GM21515 (cell line): ENCODE data around the gene ZMAT2.
A peak's percentile ranks its signal among the peaks of the same experiment; 100 is the strongest.
"Not testable (repeated sequence)": the region's sequence is repeated elsewhere in the genome, so short reads cannot be mapped to it uniquely, and the experiment has no call there.

Experiments used
- ATAC-seq: cut with Tn5 transposase; IDR thresholded peaks from one replicate; pipeline ENCODE4 v1.9.1; 2021; ENCODE audit not compliant: unreplicated experiment

Gene ZMAT2

GRCh38 chr5:140708787-140709186 is 8.5 kb downstream of the ZMAT2 start:
- ATAC-seq = not testable (repeated sequence)

- ATAC-seq = peak; percentile 90
Observed at GRCh38 chr5:140710899-140711552, 10.8 kb downstream of the ZMAT2 start.

GRCh38 chr5:140711794-140712193 is 11.5 kb downstream of the ZMAT2 start:
- ATAC-seq = no peak

- ATAC-seq = no peak
Observed at GRCh38 chr5:140713562-140714094, 13.4 kb downstream of the ZMAT2 start.

- ATAC-seq = not testable (repeated sequence)
Observed at GRCh38 chr5:140716238-140716637, 16.0 kb downstream of the ZMAT2 start.

- ATAC-seq = no peak
Observed at GRCh38 chr5:140718266-140718592, 18.0 kb downstream of the ZMAT2 start.

GRCh38 chr5:140720738-140721137 is 20.5 kb downstream of the ZMAT2 start:
- not testable (repeated sequence) for ATAC-seq

GRCh38 chr5:140721395-140721794 is 21.1 kb downstream of the ZMAT2 start:
- ATAC-seq = not testable (repeated sequence)

GRCh38 chr5:140725799-140726471 is 25.7 kb downstream of the ZMAT2 start:
- peak; percentile 83 for ATAC-seq

GRCh38 chr5:140733098-140733497 is 32.9 kb downstream of the ZMAT2 start:
- ATAC-seq = no peak

- no peak for ATAC-seq
Observed at GRCh38 chr5:140734354-140734753, 34.1 kb downstream of the ZMAT2 start.

GRCh38 chr5:140737486-140737885 is 37.2 kb downstream of the ZMAT2 start:
- no peak for ATAC-seq

- no peak for ATAC-seq
Observed at GRCh38 chr5:140741967-140742366, 41.7 kb downstream of the ZMAT2 start.

GRCh38 chr5:140753561-140753960 is 53.3 kb downstream of the ZMAT2 start:
- ATAC-seq = no peak
